ENCODE measurements around the gene MARCHF10.

MARCHF10 gene

DNA sequence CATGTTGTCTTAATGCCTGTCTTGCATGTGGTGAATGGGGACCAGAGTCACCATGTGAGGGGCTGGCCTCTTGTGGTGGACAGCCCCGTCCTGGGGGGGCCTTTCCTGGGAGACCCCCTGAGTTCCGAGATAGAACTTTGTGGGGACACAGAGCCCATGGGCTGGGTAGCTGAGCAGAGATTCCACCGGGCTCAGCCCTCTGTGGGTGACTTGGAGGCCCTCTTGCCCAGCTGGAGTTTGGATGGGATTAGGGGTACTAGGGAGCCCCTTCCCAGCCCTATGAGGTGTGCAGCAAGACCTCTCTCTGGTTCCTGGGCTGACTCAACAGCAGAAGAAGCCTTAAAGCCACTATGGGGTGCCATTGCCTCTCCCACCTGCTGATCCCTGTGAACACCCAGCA lies 142.5 kb downstream of the MARCHF10 start:
- no peak for DNase-seq

DNA sequence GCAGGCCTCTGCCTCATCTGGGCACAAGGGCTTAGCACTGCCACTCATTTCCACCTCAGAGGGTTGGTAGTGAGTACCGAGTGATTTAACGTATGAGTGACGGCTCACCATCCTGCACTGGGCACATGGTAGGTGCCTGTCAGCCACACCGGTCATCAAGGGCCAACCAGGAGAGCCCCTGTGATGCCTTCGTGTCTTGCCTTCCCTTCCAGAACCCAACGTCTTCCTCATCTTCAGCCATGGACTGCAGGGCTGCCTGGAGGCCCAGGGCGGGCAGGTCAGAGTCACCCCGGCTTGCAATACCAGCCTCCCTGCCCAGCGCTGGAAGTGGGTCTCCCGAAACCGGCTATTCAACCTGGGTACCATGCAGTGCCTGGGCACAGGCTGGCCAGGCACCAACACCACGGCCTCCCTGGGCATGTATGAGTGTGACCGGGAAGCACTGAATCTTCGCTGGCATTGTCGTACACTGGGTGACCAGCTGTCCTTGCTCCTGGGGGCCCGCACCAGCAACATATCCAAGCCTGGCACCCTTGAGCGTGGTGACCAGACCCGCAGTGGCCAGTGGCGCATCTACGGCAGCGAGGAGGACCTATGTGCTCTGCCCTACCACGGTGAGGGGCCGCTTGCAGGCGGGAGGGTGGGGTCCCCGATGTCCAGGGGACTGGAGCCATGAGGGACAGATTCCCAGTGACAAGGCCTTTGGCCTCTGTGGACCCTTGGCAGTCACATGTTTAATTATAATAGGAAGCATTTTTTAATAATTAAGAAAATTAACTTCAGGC lies 143.6 kb downstream of the MARCHF10 start:
- no peak for DNase-seq

DNA sequence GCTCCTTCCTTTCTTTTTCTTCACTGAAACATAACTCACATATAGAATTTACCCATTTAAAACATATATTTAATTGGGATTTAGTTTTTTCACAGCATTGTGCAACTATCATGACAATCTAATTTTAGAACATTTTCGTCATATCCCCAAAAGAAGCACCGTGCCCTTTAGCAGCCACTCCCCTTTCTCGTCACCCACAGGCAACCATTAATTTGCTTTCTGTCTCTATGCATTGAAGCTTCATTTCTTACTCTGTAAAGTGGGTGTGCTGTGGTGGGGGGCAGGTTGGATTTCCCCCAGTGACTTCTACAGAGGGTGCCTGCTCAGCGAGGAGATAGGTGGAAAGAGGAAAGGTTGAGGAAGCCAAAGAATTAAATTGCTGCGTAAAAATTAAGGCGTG lies 144.8 kb downstream of the MARCHF10 start:
- DNase-seq, result no peak

DNA sequence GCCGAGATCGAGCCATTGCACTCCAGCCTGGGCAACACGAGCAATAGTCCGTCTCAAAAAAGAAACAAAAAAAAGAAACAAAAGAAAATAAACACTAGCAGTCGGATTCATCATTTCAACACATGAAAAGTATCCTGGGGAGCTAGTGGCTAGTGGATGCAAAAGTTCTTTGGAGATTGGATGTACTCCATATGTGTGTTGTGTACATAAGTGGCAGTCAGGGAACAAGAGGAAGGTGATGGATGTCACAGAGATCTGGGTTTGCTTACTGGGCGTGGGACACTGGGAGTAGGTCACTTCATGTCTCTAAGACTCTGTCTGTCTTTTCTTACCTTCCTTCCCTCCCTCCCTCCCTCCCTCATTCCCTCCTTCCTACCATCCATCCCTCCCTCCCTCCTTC lies 145.3 kb downstream of the MARCHF10 start:
- DNase-seq, result no peak

DNA sequence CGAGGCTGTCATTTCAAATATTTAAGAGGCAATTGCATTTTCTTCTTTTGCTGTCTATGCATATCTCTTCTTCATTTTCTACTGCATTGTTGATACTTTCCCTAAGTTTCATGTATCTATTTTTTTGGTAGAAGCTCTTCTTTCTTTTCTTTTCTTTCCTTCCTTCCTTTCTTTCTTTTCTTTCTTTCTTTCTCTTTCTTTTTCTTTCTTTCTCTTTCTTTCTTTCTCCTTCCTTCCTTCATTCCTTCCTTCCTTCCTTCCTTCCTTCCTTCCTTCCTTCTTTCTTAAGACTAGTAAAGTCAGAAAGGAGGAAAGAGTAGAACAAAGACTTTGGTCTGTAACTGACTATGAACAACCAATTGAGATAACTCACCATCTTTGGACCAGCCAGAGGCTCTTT lies 146.8 kb downstream of the MARCHF10 start:
- DNase-seq, result no peak

DNA sequence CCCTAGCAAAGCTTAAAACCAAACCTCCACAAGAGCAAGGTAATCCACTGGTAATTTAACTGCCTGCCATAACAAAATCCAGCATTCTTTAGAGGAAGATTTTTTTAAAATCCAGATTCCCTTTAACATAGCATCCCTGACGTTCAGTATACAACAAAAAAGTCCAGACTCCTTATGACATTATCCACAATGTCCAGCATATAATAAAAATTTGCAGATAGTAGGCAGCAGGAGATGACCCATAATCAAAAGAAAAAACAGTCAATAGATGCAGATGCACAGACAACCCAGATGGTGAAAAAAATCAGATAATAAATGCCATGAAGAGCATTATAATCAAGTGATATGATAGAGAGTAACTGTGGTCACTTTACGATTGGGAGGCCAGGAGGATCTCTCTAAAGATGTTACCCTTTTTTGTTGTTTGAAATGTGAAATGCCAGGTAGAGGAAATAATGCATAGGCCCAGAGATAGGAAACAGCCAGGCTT lies 147.4 kb downstream of the MARCHF10 start:
- DNase-seq, result no peak

DNA sequence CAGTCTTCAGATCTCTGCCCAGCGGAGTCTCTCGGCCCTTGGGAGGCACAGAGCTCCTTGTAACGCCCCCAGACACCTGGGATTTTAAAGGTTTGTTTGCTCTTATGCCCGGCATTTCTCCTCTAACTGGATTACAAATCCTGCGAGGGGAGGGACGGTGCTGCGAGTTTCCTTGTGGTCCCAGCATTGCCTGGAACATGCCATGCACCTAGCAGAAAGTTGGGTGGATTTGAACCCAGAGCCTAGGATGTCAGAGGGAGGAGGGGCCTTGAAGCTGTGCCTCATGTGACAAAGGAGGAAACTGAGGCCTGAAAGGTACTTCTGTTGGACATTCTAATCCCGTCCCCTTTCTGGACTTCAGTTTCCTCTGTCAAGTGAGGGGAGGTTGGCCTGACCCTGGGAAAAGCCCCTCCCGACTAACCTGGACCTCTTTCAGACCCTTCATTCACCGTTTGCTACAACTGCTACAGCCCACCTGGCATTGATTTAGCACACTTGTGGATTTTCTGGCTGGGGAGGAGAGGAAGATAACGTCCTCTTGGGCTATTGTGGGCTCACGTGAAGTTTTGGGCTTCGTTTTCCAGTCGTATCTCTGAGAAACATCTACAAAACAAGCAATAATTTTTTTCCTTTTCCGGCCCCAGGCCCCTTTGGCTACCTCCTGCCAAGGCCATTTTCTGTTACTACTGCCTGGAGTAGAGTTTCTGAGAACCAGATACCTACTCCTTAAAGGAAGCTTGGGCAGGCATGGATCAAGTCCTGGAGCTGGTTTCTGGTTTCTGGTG lies 149.8 kb downstream of the MARCHF10 start:
- no peak for DNase-seq

DNA sequence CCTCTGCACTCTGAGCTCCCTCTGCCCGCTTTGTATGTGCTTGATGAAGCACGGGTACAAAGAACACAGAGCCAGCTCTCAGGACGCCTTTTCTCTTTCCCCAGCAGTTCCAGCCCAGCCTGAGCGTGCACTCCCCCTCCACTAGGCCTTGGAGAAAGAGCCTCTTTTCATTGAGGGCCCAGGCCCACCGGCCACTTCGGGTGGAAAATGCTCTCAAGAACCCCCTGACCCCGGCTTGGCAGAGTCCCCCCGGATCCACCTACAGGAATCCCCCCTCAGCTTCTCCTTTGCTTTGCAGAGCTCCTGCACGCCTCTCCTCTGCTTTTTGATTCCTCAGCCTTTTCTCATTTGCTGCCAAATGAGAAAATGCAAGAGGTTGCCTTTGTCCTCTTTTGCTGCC lies 150.4 kb downstream of the MARCHF10 start:
- DNase-seq, result no peak

DNA sequence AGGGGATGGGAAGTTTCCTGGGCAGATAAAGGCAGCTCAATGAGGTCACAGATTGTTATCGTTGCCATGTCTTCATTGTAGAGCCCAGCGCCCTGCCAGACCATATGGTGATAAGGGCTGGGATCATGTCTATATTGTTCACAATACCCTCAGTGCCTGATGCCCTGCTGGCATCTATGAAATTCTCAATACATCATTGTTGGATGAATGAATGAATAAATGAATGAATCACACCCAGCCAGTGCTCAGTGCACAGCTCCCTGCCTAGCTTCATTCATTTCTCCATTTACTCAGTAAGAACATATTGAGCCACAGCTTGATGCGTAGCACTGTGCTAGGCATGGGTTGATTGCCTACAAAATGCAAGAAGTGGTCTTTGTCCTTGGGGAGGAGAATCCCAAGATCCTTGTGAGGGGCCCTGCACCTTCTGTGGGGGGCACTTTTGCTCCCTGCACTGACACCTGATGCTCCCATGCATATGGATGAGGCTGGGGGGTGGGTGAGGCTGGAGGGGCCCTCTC lies 150.9 kb downstream of the MARCHF10 start:
- DNase-seq, result no peak

DNA sequence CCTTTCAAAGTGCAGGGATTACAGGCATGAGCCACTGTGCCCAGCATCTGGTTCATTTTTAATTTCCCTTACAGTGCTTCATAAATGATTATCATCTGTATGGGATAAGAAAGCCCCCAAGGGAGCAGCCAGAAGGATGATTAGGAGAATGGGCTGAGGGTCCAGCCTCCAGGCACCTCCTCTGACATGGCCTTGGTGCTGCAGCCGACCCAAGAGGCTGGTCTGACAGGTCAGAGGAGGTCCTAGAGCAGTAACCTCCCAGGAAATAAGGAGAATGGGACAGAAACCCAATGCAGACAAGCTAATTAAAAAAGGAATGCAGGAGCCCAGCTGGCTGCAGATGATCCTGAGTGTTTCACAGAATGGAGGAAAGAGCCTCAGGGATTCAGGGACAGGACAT lies 151.7 kb downstream of the MARCHF10 start:
- DNase-seq, result no peak

DNA sequence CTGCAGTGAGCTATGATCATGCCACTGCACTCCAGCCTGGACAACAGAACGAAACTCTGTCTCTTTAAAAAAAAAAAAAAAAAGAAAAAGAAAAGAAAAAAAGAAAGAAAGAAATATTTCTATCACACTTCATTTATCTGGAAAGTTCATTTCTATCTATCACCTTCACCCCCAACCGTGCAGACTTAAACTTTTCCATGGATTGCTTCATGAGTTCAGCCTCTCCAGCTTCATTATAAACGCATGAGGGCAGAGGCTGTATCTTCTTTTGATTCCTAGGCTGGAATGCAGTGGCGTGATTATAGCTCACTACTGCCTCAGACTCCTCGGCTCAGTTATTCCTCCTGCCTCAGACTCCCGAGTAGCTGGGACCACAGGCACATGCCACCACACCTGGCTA lies 152.5 kb downstream of the MARCHF10 start:
- no peak for DNase-seq

DNA sequence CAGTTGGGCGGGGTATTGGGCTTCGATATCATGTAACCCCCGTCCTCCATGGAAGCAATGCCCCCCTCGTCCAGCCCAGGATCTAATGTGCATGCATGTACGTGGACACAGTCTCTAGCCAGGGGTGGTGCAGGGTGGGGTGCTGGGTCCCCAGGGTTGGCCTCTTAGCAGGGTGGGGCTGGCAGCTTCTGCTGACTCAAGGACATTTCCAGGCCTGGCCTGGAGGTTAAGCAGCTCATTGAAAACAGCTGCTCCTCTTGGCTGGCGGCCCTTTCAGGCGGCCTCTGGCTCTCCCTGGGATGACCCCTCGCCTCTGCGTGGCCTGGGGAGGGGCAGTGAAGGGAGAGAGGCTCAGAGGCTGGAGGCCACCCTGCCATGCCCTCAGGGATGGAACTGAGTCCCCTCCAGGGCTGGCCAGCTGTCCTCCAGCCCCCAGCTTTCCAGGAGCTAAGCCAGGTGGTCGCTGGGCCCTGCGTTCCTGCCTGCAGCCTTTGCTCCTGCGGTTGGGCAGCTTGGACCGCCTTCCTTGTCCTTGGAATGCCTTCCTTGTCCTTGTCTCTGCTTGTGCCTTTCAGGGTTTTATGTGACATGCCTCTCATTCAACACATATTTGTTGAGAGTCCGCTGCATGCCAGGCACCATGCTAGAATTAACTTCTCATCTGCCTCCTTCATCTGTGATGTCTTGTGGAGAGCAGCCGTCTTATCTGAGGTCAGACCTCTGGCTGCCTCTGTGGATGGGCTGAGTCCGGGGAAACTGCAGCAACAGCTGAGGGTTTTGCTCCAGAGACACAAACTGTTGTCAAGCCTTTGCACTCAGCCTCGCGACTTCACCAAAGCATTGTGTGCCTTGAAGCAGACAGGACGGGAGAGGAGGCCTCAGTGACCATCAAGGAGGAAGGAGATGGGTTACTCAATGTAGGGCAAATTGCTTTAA lies 154.0 kb downstream of the MARCHF10 start:
- no peak for DNase-seq

DNA sequence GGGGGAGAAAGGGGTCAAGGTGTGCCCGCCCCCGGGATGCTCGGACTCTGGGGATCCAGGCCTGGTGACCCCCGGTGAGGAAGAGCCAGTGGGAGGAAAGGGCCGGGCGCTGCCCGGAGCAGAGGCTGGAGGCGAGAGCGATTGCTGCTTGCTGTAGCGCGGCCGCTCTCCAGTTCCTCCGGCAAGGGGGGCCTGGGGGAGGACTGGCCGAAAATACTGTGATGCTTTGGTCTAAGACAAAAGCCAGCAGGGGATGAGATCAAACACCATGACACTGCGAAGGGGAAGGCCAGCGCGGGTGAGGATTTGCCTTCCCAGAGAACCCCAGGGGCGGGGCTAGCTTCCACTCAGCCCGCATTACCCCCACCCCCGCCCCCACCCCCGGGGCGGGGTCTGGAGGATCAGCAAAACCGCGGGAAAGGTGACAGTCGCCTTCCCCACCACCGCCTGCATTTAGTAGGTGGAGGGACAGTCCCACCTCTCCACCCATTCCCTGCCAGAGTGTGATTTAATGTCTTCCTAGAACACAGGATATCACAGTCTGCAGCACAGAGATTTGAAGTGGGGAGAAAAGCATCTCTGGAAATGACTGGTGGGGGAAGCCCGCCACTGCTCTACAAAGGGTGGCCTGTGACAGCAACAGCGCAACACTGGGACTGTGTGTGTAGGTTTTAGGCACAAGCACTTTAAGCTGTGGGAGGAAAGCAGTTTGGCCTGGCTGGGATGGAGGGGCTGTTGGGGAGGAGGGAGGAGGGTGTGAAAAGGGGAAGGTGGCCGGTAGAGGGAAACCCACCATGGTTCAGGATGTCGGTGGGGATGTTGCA lies 154.9 kb downstream of the MARCHF10 start:
- DNase-seq, result peak in 22 of 56 donors; percentile 10 to 59 (median 23)

DNA sequence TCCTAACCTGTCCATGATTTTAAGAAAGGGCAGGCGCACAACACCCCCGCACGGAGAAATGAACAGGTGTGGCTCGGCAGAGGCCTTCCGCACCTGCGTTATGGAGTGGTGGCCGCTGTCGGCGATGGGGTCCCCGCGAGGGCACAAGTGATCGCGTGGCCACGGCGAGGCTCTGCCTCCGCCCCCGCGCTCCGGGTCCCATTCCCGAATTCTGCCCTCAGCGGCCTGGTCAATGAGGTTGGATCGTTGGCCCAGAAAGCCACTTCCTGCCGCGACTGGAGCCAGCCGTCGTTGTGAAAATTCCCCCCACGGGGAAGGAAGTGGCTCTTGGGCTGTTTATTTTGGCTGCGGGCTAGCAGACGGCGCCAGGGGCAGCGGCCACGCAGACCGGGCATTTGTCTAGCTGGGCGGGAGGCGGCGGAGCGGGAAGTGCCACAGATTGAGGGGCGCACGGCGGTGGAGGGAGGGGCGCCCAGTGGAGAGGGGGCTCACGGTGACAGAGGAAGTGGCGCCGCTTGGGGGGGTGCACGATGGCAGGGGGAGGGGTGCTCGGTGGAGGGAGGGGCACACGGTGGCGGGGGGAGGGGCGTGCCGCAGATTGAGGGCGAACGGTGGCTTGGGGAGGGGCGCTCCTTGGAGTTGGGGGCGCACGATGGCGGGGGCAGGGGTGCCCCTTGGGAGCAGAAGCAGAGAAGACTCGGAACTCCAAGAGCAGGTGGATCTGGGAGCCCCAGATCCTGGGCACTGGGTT lies 155.7 kb downstream of the MARCHF10 start:
- DNase-seq, result peak in 16 of 56 donors; percentile 13 to 60 (median 20)

All from amygdala (tissue), 56 donors.